Kidney tubule cell (primary cell): ENCODE data around the gene RUNX3.
A peak's percentile ranks its signal among the peaks of the same experiment; 100 is the strongest.
"Not testable (repeated sequence)": the region's sequence is repeated elsewhere in the genome, so short reads cannot be mapped to it uniquely, and the experiment has no call there.

Experiments
- DNase-seq: peaks from one replicate; pipeline ENCODE4 v3.0.0-alpha.2; 2018; ENCODE audit warnings: low spot score

RUNX3 gene

GRCh38 chr1:24930260-24931145 lies at the start of gene RUNX3:
Gene RUNX3 (minus strand): TSS chr1:24930276. CDS start chr1:24929868, 408 bp downstream.
- DNase-seq, result no peak

- DNase-seq, result not testable (repeated sequence)
Measured at GRCh38 chr1:24979232-24979631, 49.2 kb upstream of the RUNX3 start.

- no peak for DNase-seq
Measured at GRCh38 chr1:24978383-24979032, 48.4 kb upstream of the RUNX3 start.

GRCh38 chr1:24975391-24975790 lies 45.3 kb upstream of the RUNX3 start:
- no peak for DNase-seq

GRCh38 chr1:24973315-24973714 lies 43.2 kb upstream of the RUNX3 start:
- DNase-seq, result no peak

GRCh38 chr1:24972915-24973242 lies 42.8 kb upstream of the RUNX3 start:
- DNase-seq, result no peak

- peak; percentile 43 for DNase-seq
Measured at GRCh38 chr1:24972221-24972914, 42.3 kb upstream of the RUNX3 start.

GRCh38 chr1:24970926-24971875 lies 41.1 kb upstream of the RUNX3 start:
- DNase-seq, result no peak

GRCh38 chr1:24970399-24970753 lies 40.3 kb upstream of the RUNX3 start:
- DNase-seq, result peak; percentile 63

- DNase-seq, result no peak
Measured at GRCh38 chr1:24969596-24970398, 39.7 kb upstream of the RUNX3 start.

GRCh38 chr1:24968941-24969585 lies 39.0 kb upstream of the RUNX3 start:
- peak; percentile 55 for DNase-seq

GRCh38 chr1:24967962-24968361 lies 37.9 kb upstream of the RUNX3 start:
- DNase-seq, result no peak

- DNase-seq, result no peak
Measured at GRCh38 chr1:24967555-24967954, 37.5 kb upstream of the RUNX3 start.

GRCh38 chr1:24966724-24967346 lies 36.8 kb upstream of the RUNX3 start:
- DNase-seq, result peak; percentile 63

- DNase-seq, result no peak
Measured at GRCh38 chr1:24966121-24966723, 36.1 kb upstream of the RUNX3 start.

- no peak for DNase-seq
Measured at GRCh38 chr1:24965571-24965930, 35.5 kb upstream of the RUNX3 start.

- DNase-seq, result no peak
Measured at GRCh38 chr1:24964811-24965570, 34.9 kb upstream of the RUNX3 start.

- no peak for DNase-seq
Measured at GRCh38 chr1:24963943-24964693, 34.0 kb upstream of the RUNX3 start.
